Right kidney (tissue), 1 donor: ENCODE results near the gene TMEM72.
A peak's percentile ranks its signal among the peaks of the same experiment; 100 is the strongest.

ENCODE experiments used
- DNase-seq: peaks from one replicate; pipeline ENCODE4 v3.0.0-alpha.2; 2016

The TMEM72 gene

DNA sequence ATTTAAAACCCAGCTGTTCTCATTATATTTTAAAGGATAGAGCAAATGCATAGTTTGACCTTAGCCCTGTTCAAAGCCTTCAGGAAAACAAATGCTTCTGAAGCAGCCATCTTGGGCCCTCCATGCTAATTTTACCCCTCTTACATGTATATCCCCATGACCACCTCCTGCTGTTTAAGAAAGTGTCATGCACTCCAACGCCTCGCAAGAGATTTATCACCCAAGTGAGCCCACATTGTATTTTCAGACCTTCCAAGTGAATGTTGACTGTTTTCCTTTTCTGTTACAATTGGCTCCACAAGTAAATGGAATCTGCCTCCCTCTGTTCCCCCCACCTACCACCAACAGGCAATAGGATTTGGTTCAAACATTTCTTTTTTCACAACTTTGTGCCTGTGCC lies 5.3 kb downstream of the TMEM72 start:
- DNase-seq, result no peak

DNA sequence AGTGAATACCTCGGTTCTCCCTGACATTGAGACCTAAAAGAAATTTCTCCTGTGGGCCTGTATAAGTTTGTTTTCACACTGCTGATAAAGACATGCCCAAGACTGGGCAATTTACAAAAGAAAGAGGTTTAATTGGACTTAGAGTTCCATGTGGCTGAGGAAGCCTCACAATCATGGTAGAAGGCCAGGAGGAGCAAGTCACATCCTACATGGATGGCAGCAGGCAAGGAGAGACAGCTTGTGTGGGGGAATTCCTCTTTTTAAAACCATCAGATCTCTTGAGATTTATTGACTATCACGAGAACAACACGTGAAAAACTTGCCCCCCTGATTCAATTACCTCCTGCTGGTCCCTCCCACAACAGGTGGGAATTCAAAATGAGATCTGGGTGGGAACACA lies 6.7 kb downstream of the TMEM72 start:
- no peak for DNase-seq

DNA sequence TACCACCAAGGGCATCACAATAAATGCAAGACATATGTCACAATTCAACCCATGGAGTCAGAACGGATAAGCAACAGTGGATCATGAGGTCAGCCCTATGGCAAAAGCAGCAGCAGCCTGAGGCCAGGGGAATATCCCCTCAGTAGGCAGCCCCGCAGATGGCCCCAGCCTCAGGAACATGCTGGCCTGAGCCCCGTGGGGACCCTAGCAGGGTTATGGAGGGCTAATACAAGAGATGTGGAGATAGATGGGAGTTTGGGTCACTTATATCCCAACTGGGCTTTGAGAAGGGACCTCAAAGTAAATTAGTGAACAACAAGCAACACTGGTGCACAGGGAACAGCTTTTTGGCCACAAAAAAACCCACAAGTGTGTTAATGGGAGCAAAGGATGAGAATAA lies 9.1 kb downstream of the TMEM72 start:
- no peak for DNase-seq

GRCh38 chr10:44921061-44921460 lies 9.9 kb downstream of the TMEM72 start:
- no peak for DNase-seq

DNA sequence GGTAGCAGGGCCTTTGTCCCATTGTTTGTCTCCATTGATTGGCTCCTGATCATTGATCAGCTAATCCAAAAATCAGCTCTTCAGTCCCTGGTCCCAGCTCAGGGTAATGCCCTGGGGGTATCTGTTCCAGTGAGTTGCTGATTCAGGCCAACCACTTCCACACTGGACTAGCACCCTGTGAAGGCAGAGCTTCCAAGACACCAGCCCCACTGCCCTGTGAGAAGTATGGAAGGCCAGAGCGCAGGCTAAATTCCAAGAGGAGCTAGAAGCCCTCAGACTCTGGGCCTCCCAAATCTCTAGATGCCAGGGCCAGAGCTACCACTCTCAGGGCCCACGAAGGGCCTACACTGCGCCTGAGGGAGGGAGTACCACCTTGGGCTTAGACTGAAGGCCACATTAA lies 10.4 kb downstream of the TMEM72 start:
- no peak for DNase-seq

- DNase-seq, result no peak
Observed at GRCh38 chr10:44922021-44922420, 10.9 kb downstream of the TMEM72 start.

DNA sequence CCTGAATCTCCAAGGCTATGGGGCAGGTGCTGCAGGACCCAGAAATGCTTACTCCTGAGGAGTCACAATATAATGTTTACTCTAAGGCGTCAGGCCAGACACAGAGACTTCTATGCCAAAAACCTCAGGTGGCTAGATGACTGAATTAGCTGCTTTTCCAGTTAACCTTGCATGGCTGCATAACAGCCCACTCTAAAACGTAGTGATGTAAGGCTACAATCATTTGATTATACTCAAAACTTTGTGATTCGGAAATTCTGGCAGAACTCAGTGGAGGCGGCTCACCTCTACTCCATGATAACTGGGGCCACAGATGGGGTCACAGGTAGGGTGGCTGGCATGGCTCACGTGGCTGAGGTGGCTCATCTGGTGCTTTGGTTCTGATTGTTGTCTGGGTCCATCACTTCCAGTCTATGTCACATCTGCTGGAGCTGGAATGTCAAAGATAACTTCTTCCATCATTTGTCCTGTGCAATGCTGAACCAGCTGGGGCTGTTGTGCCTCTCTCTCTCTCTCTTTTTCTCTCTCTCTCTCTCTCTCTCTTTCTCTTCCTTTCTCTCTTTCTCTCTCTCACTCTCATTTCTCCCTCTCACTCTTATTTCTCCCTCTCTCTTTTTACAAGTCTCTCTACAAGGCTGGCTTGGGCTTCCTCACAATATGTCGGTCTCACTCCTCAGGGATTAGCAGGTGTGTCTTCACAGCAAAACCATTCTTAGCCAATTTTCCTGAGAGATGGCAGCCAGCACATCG lies 11.8 kb downstream of the TMEM72 start:
- DNase-seq, result no peak

GRCh38 chr10:44923611-44924010 lies 12.5 kb downstream of the TMEM72 start:
- no peak for DNase-seq

DNA sequence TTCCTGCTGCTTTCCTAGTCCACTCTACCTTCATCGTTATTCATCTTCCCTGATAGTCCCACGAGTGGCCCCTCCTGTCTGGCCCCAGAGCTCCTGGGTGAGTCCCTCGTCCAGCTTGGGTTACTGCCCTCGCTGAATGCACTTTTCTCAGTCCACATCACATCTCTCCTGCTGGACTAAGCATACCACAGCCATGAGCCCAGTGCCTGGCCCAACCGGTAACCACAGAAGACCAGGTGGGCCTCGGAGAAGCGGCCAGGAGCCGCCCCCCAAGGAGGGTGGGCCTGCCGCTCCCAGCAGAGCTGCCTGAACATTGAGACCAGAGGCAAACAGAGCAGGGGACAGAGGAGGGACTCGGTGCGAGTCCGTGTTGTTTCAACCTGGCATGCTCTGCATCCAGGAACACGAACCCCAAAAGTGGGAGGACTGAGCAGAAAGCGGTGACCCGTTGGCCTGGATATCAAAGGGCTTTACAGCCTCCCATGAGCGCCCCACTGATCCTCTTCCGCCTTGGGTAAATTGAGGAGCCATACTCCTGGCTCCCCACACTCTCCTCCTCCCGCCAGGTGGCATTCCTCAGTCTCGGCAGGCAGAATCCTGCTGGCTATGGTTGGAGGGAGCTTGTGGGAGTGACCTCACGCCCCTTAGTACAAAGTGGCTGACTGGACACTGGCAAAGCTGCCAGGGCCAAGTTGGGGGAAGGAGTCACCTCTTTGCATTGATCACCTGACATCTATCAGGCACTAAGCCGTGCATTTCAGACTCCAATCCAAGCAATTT lies 13.3 kb downstream of the TMEM72 start:
- DNase-seq, result no peak

DNA sequence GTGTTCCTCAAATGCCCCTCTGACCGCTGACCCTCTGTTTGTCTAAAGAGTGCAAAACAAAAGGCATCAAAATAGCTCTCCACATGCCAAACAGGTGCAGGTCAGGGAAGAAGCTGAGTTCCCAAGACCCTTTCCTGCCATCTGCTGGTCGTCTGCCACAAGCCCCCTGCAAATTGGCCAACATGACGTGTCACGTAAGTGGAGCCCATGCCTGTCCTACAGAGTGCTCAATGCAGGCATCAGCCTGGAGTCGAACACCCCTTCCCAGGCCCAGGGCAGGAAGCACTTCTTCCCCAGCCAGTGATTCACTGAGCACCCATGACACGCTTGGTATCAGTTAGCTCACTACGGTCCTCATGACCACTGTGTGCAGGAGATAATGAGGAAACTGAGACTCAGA lies 14.1 kb downstream of the TMEM72 start:
- no peak for DNase-seq

GRCh38 chr10:44925811-44926750 lies 14.9 kb downstream of the TMEM72 start:
- no peak for DNase-seq

DNA sequence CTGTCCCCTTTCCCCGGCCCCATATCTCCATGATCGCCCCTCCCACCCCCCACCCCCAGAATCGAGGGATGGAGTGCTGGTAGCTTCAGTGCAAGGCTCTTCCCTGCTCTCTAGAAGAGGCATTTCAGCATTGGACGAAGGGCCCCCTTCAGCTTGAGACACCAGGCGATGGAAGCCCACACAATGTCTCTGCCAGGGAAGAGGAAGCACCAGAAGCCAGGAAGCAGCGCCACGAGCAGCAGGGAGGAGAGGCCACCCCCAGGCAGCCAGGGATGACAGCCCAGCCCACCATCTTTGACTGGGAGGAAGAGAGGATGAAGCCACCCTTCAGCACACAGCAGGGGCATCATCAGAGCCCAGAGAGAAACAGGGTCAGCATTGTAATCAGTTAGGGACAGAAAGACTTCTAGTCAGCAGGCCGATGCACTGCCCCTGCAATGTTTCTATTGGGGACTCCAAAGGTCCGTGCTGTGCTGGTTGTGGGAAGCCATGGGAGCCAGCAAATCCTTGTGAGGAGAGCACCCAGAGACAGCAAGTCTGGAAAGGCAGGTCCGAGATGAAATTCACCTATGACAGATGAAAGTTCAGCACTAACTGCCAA lies 15.7 kb downstream of the TMEM72 start:
- peak; percentile 20 for DNase-seq

DNA sequence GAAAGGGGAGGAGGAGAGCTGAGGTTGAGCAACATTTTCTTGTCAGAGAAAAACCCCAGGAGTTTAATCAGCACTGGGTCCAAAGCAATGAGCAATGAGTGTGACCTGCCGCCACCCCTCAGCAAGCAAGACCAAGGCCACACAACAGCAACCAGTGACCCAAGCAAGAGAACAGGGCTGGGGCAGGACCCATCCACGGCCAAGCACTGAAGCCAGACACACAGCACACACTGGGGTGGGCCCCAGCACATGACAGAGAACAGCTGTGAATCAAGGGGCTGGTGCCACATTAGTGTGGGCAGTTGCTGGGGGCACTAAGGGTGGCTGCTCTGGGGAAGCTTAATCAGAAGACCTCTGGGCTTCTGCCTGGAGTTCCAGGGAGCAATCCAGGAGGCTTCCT lies 16.2 kb downstream of the TMEM72 start:
- no peak for DNase-seq

GRCh38 chr10:44928462-44928861 lies 17.3 kb downstream of the TMEM72 start:
- DNase-seq, result no peak

- no peak for DNase-seq
Observed at GRCh38 chr10:44929356-44930255, 18.5 kb downstream of the TMEM72 start.

GRCh38 chr10:44930904-44931620 lies 19.9 kb downstream of the TMEM72 start:
- no peak for DNase-seq

- no peak for DNase-seq
Observed at GRCh38 chr10:44931621-44932516, 20.7 kb downstream of the TMEM72 start.

- peak; percentile 73 for DNase-seq
Observed at GRCh38 chr10:44932517-44933450, 21.6 kb downstream of the TMEM72 start.
